Tibial nerve (tissue), 4 donors: ENCODE data around the gene MAPK8IP1. TPM values are rescaled to one million over a fixed set of nuclear protein-coding genes. Genes with fewer than 3 reads are reported as not detected.
"Not testable (repeated sequence)": the region's sequence is repeated elsewhere in the genome, so short reads cannot be mapped to it uniquely, and the experiment has no call there.

ENCODE experiments used
- DNase-seq, 2 donors: peaks; one replicate each; pipeline ENCODE4 v3.0.0-alpha.2; 2019; ENCODE audit warnings: low spot score in 2 of 2
- H3K27ac ChIP-seq, 4 donors: fragments of 200-600 bp; sonication (generic) in 3 of 4; one replicate each; pipeline ENCODE4 v1.5.1; 2017 to 2019; ENCODE audit warnings: mild to moderate bottlenecking in 1 of 4
- H3K27me3 ChIP-seq, 2 donors: fragments of 200-600 bp; sonication (generic) in 1 of 2; one replicate each; pipeline versions ENCODE4 v1.5.1 to v1.6.0; 2017 to 2019
- H3K36me3 ChIP-seq, 3 donors: fragments of 200-600 bp; sonication (generic); one replicate each; pipeline ENCODE4 v1.5.1; 2018 to 2019
- H3K4me1 ChIP-seq, 4 donors: fragments of 200-600 bp; sonication (generic) in 3 of 4; one replicate each; pipeline ENCODE4 v1.5.1; 2017 to 2019
- H3K4me3 ChIP-seq, 4 donors: fragments of 200-600 bp; sonication (generic) in 3 of 4; one replicate each; pipeline ENCODE4 v1.5.1; 2017 to 2019; ENCODE audit warnings: mild to moderate bottlenecking in 1 of 4, moderate library complexity in 1 of 4
- H3K9me3 ChIP-seq, 4 donors: fragments of 200-600 bp; sonication (generic) in 3 of 4; one replicate each; pipeline ENCODE4 v1.5.1; 2017 to 2019
- EP300 ChIP-seq, 2 donors: sonication (generic); formaldehyde crosslinking; IDR thresholded peaks; one replicate each; pipeline ENCODE4 v1.6.1; 2017; ENCODE audit warnings: antibody characterized with exemption in 2 of 2, mild to moderate bottlenecking in 1 of 2
- POLR2A ChIP-seq, 2 donors: fragments of 450-650 bp; IDR thresholded peaks; one replicate each; pipeline ENCODE4 v1.6.1; 2017; ENCODE audit warnings: antibody characterized with exemption in 2 of 2, mild to moderate bottlenecking in 2 of 2, moderate library complexity in 2 of 2
- WGBS, 2 donors: methylation state at CpG; one replicate each; pipeline ENCODE4 v1.1.5; 2018; 5-methylcytosine and 5-hydroxymethylcytosine counted together
- total RNA-seq, 4 donors: library from RNA; depleted of rRNA; stranded (reverse); fragments of >200 nt; gene quantifications; one replicate each; pipeline ENCODE4 v1.1.0, GENCODE V29; 2016
- TF ChIP-seq, protein P1 (sequence below), 5 experiments: fragments of 200-600 bp in 3 of 5; fragments of 450-650 bp in 2 of 5; sonication (generic) in 3 of 5; IDR thresholded peaks; one replicate each; pipeline ENCODE4 v1.5.1; 2016 to 2019; ENCODE audit warnings: antibody characterized with exemption in 5 of 5, mild to moderate bottlenecking in 3 of 5, moderate library complexity in 2 of 5

The MAPK8IP1 gene
- total RNA-seq, 4 donors from 2014 or later, result 165 to 298 (median 230) TPM

DNA sequence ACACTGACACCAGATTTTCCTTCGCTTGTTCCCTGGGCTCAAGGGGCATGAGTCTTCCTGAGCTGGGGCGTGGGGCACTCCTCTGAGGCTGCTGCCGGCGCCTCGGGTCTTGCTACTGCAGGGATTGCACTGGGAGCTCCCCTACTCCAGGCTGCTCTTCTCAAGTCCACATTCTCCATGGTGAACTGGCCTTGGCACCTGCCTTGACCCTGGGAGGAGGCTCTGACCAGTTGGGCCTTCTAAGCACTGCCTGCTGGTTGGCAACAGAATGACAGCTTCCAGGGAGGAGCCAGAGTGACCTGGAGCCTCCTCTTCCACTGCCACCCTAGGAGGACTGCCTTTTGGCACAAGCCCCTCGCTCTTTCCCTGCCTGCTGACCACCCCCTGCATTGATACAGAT lies 12.1 kb downstream of the MAPK8IP1 start:
- H3K36me3 ChIP-seq, result peaks cover 0 to 7% (median 0%) of the 10 kb centered on the region in 3 donors
- H3K27me3 ChIP-seq, result no peaks in the 10 kb centered on the region
- no peak overlapping the region for H3K4me3 ChIP-seq
- TF ChIP-seq EP300 (IDR thresholded peaks at IDR 0.05) (no peak), POLR2A (IDR thresholded peaks at IDR 0.05) (no peak)
- TF ChIP-seq, protein P1, sequence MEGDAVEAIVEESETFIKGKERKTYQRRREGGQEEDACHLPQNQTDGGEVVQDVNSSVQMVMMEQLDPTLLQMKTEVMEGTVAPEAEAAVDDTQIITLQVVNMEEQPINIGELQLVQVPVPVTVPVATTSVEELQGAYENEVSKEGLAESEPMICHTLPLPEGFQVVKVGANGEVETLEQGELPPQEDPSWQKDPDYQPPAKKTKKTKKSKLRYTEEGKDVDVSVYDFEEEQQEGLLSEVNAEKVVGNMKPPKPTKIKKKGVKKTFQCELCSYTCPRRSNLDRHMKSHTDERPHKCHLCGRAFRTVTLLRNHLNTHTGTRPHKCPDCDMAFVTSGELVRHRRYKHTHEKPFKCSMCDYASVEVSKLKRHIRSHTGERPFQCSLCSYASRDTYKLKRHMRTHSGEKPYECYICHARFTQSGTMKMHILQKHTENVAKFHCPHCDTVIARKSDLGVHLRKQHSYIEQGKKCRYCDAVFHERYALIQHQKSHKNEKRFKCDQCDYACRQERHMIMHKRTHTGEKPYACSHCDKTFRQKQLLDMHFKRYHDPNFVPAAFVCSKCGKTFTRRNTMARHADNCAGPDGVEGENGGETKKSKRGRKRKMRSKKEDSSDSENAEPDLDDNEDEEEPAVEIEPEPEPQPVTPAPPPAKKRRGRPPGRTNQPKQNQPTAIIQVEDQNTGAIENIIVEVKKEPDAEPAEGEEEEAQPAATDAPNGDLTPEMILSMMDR (IDR thresholded peaks at IDR 0.05), result no peak
- no peaks in the 10 kb centered on the region for H3K9me3 ChIP-seq
- H3K4me1 ChIP-seq, result peaks cover 0 to 51% (median 17%) of the 10 kb centered on the region in 4 donors
- 84 to 92% methylated on average over 3 to 6 of the region's 6 CpGs for WGBS, 2 donors
- H3K27ac ChIP-seq, result peak overlapping the region in 2 of 4 donors; percentile 33 to 90
- DNase-seq, result no peak

DNA sequence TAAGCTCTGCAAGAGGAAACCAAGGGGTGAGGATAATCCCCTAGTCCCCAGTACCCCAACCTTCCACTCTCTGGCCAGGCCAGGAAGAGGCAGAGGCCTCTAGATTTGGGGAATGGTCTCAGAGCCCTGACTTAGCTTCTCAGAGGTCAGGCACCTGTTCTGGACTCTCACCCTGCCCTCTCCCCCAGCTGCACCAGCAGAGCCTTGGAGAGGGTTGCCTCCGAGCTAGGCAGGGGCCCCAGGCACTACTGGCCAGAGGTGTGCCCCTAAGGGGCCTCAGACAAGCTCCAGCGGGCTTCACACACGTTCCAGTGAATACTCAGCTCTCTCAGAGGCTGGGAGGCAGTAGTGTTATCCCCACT lies 13.6 kb downstream of the MAPK8IP1 start:
- Histone ChIP-seq H3K4me1 (peaks cover 0 to 48% (median 17%) of the 10 kb centered on the region in 4 donors), H3K4me3 (peak overlapping the region; percentile 26 to 67 (median 52)), H3K9me3 (no peaks in the 10 kb centered on the region), H3K36me3 (peaks cover 0 to 22% (median 0%) of the 10 kb centered on the region in 3 donors), H3K27ac (peak overlapping the region; percentile 65 to 90 (median 75)), H3K27me3 (no peaks in the 10 kb centered on the region)
- WGBS, 2 donors, result 10 to 13% methylated on average over 3 of the region's 3 CpGs
- TF ChIP-seq POLR2A (IDR thresholded peaks at IDR 0.05) (no peak), EP300 (IDR thresholded peaks at IDR 0.05) (no peak)
- TF ChIP-seq, protein P1 (IDR thresholded peaks at IDR 0.05), result no peak
- DNase-seq, result no peak

DNA sequence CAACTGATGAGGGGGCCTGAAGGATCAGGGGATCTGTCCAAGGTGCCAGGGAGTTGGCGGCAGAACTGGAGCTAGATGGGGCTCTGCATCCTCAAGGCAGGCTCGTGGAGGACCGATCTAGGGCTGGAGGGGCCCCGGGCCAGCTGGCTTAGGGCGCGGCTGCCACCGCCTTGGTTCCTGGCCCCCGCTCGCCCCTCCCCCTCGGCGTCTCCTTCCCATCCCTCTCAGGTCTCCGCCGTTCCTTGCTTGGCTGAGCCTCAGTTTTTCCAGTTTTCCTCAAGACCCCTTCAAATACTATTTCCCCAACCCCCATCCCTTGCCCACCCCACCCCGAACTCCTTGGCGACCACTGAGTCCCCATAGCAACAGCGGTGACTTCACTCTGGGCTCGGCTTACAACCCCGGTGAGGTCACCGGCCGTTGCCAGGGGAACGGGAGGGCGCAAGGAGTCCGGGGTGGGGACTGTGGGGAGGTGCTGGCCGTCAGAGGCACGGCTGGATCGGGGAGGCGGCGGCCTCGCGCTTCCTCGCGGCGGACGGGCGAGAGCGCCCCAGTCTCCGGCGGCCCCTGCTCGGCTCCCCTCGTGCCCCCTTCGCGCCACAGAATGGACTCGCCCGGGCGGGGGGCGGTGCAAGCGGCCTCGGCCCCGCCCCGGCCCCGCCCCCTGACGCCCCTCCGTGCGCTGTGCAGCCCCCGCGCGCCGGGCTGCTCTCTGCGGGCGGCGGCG lies 14.2 kb downstream of the MAPK8IP1 start:
- Histone ChIP-seq H3K36me3 (peaks cover 0 to 27% (median 0%) of the 10 kb centered on the region in 3 donors), H3K4me3 (peak overlapping the region; percentile 26 to 67 (median 52)), H3K27me3 (no peaks in the 10 kb centered on the region), H3K9me3 (no peaks in the 10 kb centered on the region), H3K4me1 (peaks cover 0 to 48% (median 17%) of the 10 kb centered on the region in 4 donors), H3K27ac (peak overlapping the region; percentile 65 to 90 (median 75))
- DNase-seq, result peak; percentile 72 to 78
- peak in 1 of 2 donors; percentile 59 for TF ChIP-seq EP300 (IDR thresholded peaks at IDR 0.05)
- peak in 1 of 2 donors; percentile 63 for TF ChIP-seq POLR2A (IDR thresholded peaks at IDR 0.05)
- TF ChIP-seq, protein P1 (IDR thresholded peaks at IDR 0.05), result peak in 1 of 5 experiments; percentile 24
- WGBS, 2 donors, result 2% methylated on average over 22 to 26 of the region's 62 CpGs

DNA sequence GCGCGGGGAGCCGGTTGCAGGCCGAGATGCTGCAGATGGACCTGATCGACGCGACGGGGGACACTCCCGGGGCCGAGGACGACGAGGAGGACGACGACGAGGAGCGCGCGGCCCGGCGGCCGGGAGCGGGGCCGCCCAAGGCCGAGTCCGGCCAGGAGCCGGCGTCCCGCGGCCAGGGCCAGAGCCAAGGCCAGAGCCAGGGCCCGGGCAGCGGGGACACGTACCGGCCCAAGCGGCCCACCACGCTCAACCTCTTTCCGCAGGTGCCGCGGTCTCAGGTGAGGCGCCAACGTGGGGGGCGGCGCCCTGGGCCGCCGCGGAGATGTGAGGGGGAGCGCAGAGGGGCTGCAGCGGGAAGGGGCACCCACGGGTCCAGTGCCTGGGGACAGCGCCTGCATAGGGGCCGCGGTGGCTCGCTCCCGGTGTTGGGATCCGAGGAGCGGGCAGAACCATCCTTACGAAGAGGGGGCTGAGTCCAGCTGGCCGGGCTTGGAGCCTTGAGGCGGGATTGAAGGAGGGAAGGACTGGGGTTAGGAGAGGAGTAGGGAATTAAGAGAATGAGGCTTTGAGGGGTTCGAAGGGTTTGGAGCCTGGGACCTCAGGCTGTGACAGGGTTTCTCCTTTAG lies 14.8 kb downstream of the MAPK8IP1 start:
- H3K27me3 ChIP-seq, H3K9me3 ChIP-seq, DNase-seq: not testable (repeated sequence)
- Histone ChIP-seq H3K27ac (peak overlapping the region; percentile 32 to 90 (median 74)), H3K36me3 (peaks cover 0 to 34% (median 0%) of the 10 kb centered on the region in 3 donors), H3K4me3 (peak overlapping the region; percentile 42 to 67 (median 57)), H3K4me1 (peaks cover 0 to 48% (median 17%) of the 10 kb centered on the region in 4 donors)
- WGBS, 2 donors, result 2 to 7% methylated on average over 14 to 25 of the region's 59 CpGs
- peak in 1 of 2 donors; percentile 1 for TF ChIP-seq EP300 (IDR thresholded peaks at IDR 0.05)

DNA sequence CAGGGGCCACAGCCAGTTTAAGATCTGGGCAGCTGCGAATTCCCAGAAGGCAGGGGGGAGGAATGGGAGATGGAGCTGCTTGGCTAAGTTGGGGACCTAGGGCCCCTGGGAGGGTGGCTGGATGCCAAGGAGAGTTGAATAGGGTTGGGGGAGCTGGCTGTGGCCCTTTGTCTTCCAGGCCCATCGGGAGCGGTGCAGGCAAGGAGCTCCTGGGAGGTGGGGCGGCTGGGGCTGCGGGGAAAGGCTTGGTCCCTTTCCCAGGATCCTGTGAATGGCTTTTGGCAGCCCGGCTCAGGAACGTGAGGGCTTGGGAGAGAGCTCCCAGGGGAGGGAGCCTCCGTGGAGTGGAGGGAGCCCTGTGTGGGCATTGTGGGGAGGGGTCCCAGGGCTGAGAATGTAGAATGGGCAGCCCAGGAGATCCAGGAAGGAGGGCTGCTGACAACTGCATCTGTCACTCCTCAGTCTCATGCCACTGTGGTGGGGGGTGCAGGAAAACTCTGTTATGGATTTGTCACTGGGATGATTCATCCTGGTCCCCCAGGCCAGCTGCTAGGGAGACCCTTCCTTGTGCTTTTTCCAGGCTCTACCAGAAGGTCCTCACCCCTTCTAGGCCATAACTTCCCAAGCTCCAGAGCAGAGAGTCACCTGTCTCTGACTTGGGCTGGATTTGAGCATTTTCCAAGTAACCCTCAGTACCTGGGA lies 15.6 kb downstream of the MAPK8IP1 start:
- Histone ChIP-seq H3K9me3 (no peaks in the 10 kb centered on the region), H3K36me3 (peaks cover 0 to 41% (median 0%) of the 10 kb centered on the region in 3 donors), H3K27me3 (no peaks in the 10 kb centered on the region), H3K4me3 (peak overlapping the region; percentile 42 to 67 (median 57)), H3K4me1 (peaks cover 0 to 48% (median 17%) of the 10 kb centered on the region in 4 donors), H3K27ac (peak overlapping the region; percentile 32 to 90 (median 74))
- WGBS, 2 donors, result 15 to 17% methylated on average over 8 of the region's 8 CpGs
- DNase-seq, result no peak
- no peak for TF ChIP-seq EP300 (IDR thresholded peaks at IDR 0.05)
- TF ChIP-seq, protein P1 (IDR thresholded peaks at IDR 0.05), result no peak
- no peak for TF ChIP-seq POLR2A (IDR thresholded peaks at IDR 0.05)
